ENCODE results near the gene KIAA1549.

DNA sequence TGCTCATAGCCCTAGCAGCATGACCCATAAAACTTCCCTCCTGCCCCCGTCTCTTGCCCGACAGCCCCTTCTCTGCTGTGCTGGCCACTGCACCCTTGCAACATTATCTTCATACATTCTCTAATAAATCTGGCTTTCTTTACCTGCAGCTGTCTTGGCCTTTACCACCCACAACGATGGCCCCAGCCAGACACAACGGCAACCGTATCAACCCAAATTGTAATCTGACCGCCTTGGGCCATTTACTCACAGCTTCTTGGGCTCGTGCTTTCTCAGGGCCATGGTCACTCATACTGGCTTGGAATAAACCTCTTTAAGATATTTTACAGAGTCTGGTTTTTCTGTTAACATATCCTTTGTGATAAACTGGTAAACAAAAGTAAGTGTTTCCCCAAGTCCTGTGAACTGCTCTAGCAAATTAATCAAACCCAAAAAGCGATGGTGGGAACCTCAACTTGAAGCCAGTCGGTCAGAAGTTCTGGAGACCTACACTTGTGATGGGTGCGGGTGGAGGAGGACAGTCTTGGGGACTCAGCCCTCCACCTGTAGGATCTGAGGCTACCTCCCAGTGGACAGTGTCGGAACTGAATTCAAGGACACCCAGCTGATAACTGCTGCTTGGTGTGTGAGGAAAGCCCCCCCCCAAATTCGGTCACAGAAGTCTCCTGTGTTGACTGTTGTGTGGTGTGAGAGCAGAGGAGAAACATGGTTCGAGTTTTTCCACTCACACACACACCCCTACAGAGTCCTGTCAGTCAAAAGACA lies 95.6 kb downstream of the KIAA1549 start:
- TF ChIP-seq CTCF (IDR thresholded peaks at IDR 0.05) (no peak), POLR2A (IDR thresholded peaks at IDR 0.05) (no peak)

Data from tibial nerve (tissue), 3 donors.